ENCODE measurements around the gene SPTLC3.

GRCh38 chr20:13118676-13119075 lies 109.9 kb downstream of the SPTLC3 start:
- TF ChIP-seq REST (IDR thresholded peaks at IDR 0.05; ENCODE audit: insufficient read depth in 1 of 2, low read depth in 2 of 2, low read length in 2 of 2) (no peak), SIN3A (IDR thresholded peaks at IDR 0.05; ENCODE audit: borderline replicate concordance, insufficient read depth, low read length) (no peak), TAF1 (IDR thresholded peaks at IDR 0.05; ENCODE audit: borderline replicate concordance, insufficient read depth, low read length) (no peak), POLR2AphosphoS5 (IDR thresholded peaks at IDR 0.05; ENCODE audit: low read depth, low read length) (no peak)

Measured in PFSK-1 (cell line).